HG02642 (cell line): ENCODE measurements around the gene DOCK1.

Experiments used
- ATAC-seq: cut with Tn5 transposase; IDR thresholded peaks from one replicate; pipeline ENCODE4 v1.9.1; 2021; ENCODE audit warnings: mild to moderate bottlenecking; ENCODE audit not compliant: unreplicated experiment, poor library complexity

DOCK1 gene

DNA sequence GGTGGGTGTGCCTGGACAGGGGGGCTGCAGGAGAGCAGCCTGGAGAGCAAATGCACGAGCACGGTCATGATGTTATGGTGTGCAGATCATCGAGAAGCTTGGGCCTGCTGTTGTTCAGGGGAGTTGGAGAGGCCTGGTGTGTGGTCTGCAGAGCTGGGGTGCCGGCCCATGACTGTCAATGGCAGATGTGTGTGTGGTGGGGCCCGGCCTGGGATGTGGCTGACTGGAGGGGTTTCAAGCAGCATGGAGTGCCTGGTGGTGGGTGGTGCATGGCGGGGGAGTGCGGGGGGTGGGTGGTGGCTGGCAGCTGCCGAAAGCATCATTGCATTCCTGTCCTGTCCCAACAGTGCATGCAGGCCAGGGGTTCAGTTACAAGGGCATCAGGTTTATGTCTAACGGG lies 122.6 kb downstream of the DOCK1 start:
- ATAC-seq: no peak

DNA sequence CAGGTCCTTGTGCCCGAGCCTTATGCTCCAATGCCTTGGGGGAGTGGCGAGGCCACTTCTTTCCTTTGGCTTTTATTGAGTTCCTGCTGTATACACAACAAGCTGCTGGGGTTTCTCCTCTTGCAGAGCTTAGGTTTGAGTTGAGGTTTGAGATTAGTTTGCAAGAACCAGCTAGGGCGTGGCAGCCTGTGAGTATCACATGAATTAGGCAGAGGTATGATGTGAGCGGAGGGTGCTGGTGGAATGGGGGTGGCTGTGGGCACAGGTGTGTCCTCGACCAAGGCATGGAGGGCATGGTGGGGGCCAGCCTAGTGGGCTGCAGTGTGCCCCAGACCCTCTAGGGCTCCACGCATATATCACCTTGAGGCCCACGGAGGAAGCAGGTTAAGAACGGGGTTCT lies 123.3 kb downstream of the DOCK1 start:
- ATAC-seq: no peak

DNA sequence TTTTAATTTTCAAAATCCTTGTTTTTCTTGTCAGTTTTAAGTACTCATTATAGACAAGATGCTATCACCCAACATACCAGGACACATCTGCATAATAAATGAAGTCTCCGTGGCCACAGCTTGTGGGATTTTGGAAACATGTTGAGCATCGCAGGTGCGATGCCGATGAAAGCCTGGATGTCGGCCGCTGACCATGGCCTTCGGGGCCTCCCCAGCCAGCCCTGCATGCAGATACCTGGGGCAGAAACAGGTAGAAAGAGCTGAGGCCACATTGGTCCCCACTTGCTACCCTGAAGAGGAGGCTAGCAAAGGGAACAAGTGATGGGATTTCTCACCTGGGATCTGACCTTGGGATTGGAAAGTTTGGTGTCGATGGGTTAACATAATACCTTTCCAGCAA lies 123.8 kb downstream of the DOCK1 start:
- no peak for ATAC-seq

DNA sequence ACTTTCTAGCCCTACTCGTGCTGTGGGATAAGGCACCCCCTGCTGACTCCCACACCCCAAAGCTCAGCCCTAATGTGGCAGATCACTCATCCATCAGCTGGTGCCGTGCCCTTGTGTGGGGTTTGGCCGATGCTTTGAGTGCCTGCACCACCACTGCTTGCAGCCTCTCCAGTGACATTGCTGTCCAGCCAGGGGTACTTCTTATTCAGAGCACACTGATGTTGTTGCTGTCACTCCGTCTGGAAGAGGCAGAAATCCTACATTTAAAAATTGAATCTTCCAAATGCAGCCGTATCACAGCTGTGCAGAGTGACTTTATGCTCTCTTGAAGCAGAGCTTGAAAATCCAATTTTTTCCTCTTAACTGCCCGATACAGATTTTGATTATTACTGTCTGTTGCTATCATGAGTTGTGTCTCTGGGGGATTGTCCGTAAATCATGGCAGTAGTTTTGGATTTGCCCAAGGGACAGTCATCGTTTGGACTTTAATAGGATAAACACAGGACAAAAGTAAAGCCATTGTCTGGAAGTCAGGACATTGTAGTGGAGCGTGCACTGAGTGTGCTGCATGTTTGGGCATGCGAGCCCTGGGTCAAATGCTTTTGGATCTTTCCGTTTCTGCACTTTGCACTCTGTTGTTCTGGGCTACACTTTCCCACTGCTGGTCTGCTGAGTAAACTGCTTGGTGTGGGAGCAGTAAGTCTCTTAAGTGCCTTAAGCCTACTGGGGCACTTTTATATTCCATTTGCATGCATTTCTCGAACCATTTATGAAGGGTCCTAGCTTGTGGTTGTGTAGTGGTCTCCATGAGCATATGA lies 128.2 kb downstream of the DOCK1 start:
- ATAC-seq: no peak

DNA sequence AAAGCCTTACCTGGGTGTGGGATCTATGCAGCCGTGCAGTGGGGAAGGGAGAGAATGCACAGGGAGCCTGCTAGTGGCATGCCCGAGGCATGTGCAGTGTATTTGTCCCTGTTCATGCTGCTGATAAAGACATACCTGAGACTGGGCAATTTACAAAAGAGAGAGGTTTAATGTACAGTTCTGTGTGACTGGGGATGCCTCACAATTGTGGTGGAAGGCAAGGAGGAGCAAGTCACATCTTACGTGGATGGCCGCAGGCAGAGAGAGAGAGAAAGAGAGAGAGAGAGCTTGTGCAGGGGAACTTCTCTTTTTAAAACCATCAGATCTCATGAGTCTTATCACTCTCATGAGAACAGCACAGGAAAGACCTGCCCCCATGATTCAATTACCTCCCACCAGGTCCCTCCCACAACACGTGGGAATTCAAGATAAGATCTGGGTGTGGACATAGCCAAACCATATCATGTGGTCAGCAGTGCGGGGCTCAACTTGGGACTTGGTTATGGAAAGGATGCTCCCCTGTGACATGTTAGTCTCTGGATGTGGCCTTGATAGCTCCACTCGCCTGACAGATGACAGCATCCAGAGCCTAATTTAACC lies 128.9 kb downstream of the DOCK1 start:
- ATAC-seq: no peak

DNA sequence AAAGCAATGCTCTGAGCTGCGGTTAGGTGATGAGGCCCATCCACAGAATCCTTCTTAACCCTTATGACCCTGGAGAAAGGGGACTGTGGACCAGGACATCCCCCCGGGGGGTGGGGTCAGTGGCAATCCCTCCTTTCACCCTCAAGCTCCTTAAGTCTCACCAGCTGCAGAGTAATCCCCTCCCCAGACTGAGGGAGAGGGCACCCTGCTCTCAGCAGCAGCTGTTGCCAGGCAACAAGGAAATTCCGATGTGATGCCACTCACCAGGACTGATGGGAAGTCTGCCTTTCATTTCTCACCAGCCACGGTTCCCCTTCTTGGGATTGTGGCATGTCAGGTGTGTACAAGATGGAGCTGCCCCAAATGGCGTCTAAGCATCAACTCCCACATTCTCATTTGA lies 129.6 kb downstream of the DOCK1 start:
- no peak for ATAC-seq

DNA sequence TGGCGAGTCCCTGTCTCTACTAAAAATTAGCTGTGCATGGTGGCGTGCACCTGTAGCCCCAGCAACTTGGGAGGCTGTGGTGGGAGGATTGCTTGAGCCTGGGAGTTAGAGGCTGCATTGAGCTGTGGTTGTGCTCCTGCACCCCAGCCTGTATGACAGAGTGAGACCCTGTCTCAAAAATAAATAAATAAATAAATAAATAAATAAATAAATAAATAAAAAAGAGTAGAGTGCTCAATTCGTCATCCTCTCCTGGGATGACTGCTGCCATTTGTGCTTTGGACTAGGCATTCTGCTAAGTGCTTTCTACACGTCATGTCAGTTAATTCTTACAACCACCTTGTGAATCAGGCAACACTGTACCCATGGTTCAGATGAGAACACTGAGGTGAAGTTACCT lies 130.6 kb downstream of the DOCK1 start:
- no peak for ATAC-seq

DNA sequence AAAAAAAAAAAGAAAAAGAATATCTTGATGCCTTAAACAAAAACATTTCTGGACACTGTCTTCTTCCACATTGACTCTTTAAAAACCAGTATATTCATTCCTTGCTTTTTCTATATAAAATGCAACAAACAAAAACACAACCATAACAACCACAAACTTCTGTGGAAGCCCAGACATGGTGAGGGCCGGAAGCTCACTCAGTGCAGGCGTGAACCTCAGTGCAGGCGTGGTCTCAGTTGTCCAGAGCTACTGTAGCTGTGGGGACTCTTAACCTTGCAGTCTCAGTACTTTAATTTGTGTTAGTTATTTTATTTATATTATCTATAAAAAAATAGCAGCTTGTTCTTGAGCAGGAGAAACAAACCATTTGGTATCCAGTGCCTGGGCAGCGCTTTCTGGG lies 131.8 kb downstream of the DOCK1 start:
- no peak for ATAC-seq

DNA sequence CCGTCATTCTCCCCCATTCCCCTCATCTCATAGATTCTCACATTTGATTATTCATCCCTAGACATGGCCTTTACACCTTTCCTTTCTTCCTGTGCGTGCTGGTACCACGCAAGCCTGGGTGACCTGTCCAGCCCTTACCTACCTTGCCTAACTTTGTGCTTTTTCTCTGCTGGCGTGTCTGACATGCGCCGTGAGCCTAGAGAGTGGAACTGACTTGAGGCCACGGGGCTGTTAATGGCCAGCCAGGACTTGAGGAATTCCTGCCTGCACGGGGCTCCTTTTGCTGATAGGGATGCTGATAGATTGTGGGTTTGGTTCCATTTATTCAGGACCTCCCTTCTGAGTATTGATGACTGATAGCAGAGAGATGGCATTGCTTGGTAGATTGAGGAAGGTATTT lies 134.2 kb downstream of the DOCK1 start:
- no peak for ATAC-seq

DNA sequence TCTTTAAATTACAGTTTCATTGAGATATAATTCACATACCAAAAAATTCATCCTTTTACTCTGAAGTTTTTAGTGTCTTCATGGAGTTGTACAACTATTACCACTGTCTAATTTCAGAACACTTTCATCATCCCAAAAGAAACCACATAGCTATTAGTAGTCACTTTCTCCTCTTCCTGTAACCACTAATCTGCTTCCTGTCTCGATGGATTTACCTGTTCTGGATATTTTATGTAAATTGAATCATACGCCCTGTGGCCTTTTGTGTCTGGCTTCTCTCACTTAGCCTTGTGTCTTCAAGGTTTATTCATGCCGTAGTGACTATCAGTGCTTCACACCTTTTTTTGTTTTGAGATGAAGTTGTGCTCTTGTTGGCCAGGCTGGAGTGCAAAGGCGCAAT lies 135.5 kb downstream of the DOCK1 start:
- no peak for ATAC-seq

DNA sequence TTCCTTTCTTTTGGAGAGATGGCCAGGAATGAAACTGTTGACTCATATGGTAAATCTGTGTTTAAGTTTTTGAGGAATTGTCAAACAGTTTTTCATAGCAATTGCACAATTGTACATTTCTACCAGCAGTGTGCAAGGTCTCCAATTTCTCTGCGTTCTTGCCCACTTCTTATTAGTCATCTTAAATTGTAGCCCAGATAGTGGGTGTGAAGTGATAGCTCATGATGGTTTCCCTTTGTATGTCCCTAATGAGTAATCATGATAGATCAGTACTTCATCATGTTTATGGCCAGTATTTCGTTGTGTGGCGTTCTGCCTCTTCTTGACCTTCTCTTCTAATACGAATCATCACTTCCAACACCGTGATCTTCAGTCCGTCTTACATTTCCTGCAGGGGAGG lies 136.3 kb downstream of the DOCK1 start:
- no peak for ATAC-seq

DNA sequence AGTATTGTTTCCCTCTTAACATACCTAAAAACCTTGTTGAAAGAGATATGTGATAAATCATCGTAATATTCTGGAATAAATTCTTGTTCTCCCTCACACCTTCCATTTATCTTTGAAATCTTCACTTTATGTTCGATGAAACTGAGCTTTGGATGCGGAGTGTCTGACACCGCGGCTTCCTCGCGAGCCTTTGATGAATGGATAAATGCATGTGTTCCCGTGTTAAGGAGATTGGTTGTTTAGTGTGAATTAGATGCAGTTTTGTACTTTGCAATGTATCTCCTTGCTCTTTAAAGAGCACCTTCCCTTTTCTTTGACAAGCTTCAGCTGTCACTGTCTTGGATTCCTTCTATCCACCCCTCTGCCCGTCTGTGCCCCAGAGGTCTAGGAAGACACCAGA lies 138.1 kb downstream of the DOCK1 start:
- ATAC-seq: no peak

DNA sequence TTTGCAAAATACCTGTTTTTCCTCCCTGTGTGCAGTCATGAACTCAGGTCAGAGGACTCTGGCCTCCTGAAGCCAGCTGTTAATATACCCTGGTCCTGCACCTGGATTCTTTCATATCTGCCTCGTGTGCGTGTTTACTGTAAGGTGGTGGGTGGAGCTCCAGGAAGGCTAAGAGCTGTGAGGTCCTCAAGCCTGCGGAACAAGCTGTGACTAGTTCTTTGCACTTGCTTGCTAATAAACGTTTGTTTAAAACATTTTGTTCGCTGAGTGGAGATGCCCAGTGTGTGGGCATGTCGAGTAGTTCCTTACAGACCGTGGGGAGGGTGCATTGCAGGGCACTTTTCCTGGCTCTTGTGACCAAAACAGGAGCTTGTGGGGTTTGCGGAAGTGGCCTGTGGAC lies 139.0 kb downstream of the DOCK1 start:
- no peak for ATAC-seq

DNA sequence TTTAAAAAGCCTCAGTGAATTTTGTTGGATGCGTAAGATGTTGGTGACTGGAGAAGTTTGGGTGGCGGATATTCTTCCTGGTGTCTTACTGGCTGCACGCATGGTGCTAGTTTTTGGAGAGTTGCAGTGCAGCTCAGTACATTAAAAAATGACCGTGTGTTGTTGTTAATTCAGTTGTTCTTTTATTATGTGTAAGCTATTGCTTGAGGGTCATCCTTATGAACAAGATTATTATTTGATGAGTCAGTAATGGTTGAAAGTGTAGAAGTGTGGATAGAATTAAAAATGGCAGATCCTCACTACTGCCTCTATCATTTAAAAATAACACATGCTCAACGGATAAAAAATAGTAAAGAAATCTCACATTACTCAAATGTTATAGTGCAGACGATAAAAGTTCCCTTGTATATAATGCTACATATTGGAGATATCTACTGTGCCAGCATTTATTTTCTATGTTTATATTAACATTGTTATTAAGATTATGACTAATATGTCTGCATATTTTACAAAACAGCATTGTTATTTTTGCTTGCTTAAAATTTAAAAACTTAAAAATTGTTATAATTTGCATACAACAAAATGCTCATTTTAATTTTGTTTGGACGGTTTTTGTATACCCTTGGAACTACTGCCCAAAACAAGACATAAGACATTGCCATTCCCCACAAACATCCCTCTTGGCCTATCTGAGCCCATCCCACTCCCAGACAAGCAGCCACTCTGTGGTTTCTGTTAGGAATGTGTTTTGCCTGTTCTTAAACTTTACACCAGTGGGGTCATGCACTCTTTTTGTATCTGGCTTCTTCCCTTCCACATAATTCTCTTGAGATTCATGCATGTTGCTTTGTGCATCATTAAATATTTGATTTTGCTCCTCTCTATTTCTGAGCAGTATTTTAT lies 142.0 kb downstream of the DOCK1 start:
- no peak for ATAC-seq

DNA sequence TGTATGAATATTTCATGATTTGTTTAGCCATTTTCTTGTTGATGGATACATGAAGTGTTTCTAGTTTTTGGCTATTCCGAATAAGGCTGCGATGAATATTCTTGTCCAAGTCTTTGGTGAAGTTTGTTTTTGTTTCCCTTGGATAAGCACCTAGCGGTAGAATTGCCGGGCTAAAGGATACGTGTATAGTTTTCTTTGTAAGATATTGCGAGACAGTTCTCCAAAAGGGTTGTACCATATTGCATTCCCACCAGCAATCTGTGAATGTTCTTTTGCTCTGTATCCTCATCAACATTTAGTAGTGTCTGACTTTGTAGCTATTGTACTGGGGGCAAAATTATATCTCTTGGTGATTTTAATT lies 142.6 kb downstream of the DOCK1 start:
- no peak for ATAC-seq

DNA sequence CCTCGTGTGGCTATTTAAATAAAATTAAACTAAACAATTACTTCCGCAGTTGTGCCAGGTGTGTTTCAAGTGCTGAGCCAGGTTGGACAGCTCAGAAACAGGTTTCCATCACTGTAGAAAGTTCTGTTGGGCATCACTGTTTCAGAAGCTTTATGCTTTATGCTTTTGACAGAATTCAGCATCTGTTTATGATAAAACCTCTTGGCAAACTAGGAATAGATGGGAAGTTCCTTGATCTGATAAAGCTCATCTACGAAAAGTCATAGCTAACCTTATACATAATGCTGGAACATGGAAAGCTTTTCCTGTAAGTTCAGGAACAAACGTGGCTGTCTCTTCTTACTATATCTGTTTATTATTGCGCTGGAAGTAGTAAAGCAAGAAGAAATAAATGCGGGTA lies 143.4 kb downstream of the DOCK1 start:
- no peak for ATAC-seq

DNA sequence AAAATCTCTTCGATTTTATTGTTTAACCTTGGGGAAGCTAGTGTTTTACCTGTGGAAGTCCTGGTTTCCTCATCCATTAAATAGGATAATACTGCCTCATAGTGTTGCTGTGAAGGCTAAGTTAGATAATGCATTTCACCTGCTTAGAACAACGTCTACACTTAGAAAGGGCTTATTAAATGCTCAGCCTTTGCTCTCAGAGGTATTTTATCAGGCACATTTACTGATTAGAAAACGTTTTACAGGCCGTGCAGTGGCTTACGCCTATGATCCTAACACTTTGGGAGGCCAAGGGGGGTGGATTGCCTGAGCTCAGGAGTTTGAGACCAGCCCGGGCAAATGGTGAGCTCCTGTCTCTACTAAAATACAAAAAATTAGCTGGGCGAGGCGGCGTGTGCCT lies 146.8 kb downstream of the DOCK1 start:
- ATAC-seq: no peak

DNA sequence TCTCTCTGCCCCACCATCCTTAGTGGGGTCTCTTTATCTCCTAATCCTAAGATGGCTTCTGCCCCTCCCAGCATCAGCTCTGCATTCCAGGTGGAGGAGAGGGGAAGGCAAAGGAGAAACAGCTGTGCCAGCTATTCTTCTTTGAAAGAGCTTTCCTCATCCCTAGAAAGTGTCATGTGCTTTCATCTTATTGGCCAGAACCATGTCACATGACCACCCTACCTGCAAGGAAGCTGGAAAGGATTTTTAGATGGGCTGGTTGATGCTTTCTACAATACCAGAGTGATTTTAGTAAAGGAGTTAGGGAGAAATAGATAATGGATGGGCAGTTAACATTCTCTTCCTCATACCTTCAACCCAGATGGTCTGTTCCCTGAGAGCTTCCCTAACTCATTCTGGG lies 150.0 kb downstream of the DOCK1 start:
- no peak for ATAC-seq

DNA sequence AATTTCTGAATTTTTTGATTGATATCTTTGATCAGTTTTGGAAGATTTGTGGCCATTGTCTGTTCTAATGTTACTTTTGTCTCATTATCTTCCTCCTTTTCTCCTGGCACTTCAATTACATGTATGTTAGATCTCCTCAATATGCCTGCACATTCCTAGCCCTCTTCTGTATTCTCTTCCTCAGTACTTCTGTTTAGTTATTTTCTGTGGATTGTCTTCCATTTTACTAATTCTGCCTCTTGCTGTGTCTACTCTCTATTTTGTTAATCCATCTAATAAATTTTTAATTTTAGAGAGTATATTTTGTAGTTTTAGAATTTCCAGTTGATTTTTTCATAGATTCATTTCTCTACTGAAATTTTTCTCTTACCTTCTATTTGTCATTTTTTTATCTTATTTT lies 154.1 kb downstream of the DOCK1 start:
- no peak for ATAC-seq

DNA sequence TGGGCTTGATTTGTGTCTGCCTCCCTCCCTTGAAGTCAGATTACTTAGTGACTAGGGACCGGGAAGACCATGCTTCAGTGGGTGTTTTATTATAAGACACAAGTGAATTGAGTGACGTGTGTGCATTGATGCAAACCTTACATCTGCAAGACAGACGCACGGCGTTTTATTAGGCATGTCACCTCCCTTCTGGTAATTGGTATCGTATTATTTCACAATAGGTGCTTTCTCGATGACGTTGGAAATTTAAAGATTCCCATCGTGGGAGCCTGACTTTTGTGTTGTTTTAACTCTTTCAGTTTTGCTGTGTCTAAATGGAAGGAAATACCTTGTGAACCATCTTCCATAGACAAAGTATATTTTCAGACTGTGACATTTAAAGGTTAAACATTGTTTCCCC lies 158.5 kb downstream of the DOCK1 start:
- ATAC-seq: no peak

DNA sequence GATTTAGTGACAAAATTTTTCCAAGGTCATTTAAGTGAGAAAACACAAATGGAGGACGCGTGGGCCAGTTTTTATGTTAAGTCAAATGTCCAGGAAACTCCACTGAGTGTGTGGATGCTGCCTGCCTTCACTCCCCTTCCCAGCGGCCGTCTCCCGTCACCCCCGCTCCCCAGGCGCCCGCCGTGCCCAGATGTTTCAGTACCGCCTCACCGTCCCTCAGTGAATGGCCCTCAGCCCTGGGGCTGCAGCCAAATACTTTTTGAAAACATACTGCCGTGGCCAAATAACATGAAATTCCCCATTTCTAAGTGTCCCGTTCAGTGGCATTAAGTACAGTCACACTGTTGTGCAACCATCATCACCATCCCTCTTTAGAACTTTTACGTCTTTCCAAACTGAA lies 159.2 kb downstream of the DOCK1 start:
- ATAC-seq: no peak
